ENCODE data around the gene FYN. TPM values are rescaled to one million over a fixed set of nuclear protein-coding genes. Genes with fewer than 3 reads are reported as not detected.

Gene FYN
- total and polyA plus RNA-seq, 2 donors from 2014 or later: 34.5 to 52.4 TPM

DNA sequence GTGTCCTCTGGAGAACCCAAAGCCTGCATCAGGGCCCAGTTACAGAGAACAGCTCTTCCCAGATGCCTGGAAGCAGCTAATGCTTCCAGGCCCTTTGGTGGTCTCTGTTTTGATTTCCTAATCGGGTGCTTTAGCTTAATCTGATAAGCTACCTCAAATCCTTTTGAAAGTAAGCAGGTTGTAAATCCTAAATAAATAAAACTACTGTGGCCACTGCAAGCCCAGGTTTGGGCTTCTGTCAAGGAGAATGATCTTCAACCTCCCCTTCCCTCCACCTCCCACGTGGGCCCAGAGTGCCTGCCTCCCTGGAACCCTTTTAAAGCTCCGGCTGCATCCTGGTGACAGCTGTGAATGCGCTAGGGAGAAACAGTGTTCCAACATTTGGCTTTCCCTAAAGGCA is 25.2 kb upstream of the FYN start:
- no peaks in the 10 kb centered on the region for H3K27me3 ChIP-seq (ENCODE audit: control insufficient read depth, insufficient read depth, low read length)
- FAIRE-seq (no peak), DNase-seq (peak in 2 of 5 donors; percentile 21 to 29)
- no peaks in the 10 kb centered on the region for H3K36me3 ChIP-seq (ENCODE audit: control insufficient read depth in 2 of 3, insufficient read depth in 3 of 3, low read length in 3 of 3)
- no peak overlapping the region for H3K27ac ChIP-seq (ENCODE audit: low read depth in 2 of 2, low read length in 2 of 2)
- no peaks in the 10 kb centered on the region for H3K4me1 ChIP-seq (ENCODE audit: control insufficient read depth in 2 of 3, insufficient read depth in 2 of 3, low read depth in 1 of 3, low read length in 3 of 3)
- no peak overlapping the region for H3K9ac ChIP-seq (ENCODE audit: low read length in 3 of 3)
- H3K9me3 ChIP-seq (ENCODE audit: control insufficient read depth in 2 of 3, insufficient read depth in 1 of 3, low read length in 3 of 3): no peaks in the 10 kb centered on the region
- H3K4me3 ChIP-seq (ENCODE audit: low read length in 3 of 3): no peak overlapping the region
- TF ChIP-seq, protein P1, sequence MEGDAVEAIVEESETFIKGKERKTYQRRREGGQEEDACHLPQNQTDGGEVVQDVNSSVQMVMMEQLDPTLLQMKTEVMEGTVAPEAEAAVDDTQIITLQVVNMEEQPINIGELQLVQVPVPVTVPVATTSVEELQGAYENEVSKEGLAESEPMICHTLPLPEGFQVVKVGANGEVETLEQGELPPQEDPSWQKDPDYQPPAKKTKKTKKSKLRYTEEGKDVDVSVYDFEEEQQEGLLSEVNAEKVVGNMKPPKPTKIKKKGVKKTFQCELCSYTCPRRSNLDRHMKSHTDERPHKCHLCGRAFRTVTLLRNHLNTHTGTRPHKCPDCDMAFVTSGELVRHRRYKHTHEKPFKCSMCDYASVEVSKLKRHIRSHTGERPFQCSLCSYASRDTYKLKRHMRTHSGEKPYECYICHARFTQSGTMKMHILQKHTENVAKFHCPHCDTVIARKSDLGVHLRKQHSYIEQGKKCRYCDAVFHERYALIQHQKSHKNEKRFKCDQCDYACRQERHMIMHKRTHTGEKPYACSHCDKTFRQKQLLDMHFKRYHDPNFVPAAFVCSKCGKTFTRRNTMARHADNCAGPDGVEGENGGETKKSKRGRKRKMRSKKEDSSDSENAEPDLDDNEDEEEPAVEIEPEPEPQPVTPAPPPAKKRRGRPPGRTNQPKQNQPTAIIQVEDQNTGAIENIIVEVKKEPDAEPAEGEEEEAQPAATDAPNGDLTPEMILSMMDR (IDR thresholded peaks at IDR 0.05; ENCODE audit: borderline replicate concordance, extremely low read depth, insufficient read depth): no peak
- intact Hi-C loops (cut with DNase I): no loop called here

DNA sequence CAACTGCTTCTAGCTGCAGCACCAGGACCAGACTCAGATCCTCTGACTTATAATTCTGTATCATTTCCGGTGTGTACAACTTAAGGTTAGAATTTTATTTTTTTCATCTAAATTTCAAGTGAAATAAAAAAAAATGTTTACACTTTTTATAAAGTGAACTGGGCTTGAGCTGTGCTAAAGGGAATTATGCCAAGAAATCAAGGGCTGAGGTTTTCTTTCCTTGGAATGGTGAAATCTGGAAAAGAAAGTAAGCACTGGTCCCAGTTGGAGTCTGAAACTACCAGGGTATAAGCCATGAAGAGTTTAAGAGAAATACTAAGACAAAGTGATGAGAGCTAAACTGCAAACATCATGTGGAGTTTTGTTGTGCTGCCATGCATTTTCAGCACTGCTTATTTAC is 21.7 kb upstream of the FYN start:
- Histone ChIP-seq H3K4me1 (ENCODE audit: control insufficient read depth in 2 of 3, insufficient read depth in 2 of 3, low read depth in 1 of 3, low read length in 3 of 3) (no peaks in the 10 kb centered on the region), H3K36me3 (ENCODE audit: control insufficient read depth in 2 of 3, insufficient read depth in 3 of 3, low read length in 3 of 3) (no peaks in the 10 kb centered on the region), H3K4me3 (ENCODE audit: low read length in 3 of 3) (no peak overlapping the region), H3K27me3 (ENCODE audit: control insufficient read depth, insufficient read depth, low read length) (no peaks in the 10 kb centered on the region), H3K9me3 (ENCODE audit: control insufficient read depth in 2 of 3, insufficient read depth in 1 of 3, low read length in 3 of 3) (no peaks in the 10 kb centered on the region), H3K27ac (ENCODE audit: low read depth in 2 of 2, low read length in 2 of 2) (no peak overlapping the region), H3K9ac (ENCODE audit: low read length in 3 of 3) (no peak overlapping the region)
- intact Hi-C loops (cut with DNase I): no loop called here
- no peak for FAIRE-seq
- DNase-seq: no peak
- TF ChIP-seq, protein P1 (IDR thresholded peaks at IDR 0.05; ENCODE audit: borderline replicate concordance, extremely low read depth, insufficient read depth): no peak

DNA sequence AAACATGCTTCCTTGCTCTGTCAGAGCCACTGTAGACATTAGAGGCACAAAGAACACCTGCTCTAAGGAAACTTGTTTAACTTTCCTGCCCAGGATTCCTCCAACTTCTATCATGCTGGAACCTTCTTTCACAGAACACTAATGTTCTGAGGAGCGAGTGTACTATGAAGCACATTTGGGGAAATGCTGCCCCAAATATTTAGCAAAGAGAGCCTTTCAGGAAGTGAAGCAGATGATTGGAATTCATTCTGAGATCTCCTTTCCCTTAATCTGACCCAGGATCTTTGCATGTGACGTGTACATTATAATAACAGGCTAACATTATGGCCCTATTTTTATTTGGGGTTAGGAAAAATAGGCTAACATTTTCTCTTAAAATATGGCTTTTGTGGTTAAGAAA is 21.0 kb upstream of the FYN start:
- Histone ChIP-seq H3K27me3 (ENCODE audit: control insufficient read depth, insufficient read depth, low read length) (no peaks in the 10 kb centered on the region), H3K4me3 (ENCODE audit: low read length in 3 of 3) (no peak overlapping the region), H3K9me3 (ENCODE audit: control insufficient read depth in 2 of 3, insufficient read depth in 1 of 3, low read length in 3 of 3) (no peaks in the 10 kb centered on the region), H3K4me1 (ENCODE audit: control insufficient read depth in 2 of 3, insufficient read depth in 2 of 3, low read depth in 1 of 3, low read length in 3 of 3) (no peaks in the 10 kb centered on the region), H3K27ac (ENCODE audit: low read depth in 2 of 2, low read length in 2 of 2) (no peak overlapping the region), H3K9ac (ENCODE audit: low read length in 3 of 3) (no peak overlapping the region), H3K36me3 (ENCODE audit: control insufficient read depth in 2 of 3, insufficient read depth in 3 of 3, low read length in 3 of 3) (no peaks in the 10 kb centered on the region)
- no peak for DNase-seq
- intact Hi-C loops (cut with DNase I): no loop called here
- no peak for FAIRE-seq
- TF ChIP-seq, protein P1 (IDR thresholded peaks at IDR 0.05; ENCODE audit: borderline replicate concordance, extremely low read depth, insufficient read depth): no peak

DNA sequence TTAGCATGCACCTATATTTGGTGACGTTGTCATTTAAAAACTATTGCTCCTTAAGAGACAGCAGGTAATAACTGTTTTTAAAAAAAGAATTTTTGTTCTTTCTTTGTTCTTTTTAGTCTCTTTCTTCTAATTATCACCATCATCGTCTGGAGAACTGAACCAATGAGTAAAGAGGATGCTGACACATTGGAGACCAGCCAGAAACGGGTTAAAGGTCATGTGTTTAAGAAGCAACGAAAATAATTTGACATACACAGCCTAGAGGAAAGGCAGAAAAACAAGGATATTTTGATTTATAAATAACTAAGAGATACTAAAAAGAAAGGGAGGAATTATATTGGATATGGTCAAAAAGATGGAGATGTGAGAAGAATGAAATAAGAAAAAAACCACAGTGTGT is 19.2 kb upstream of the FYN start:
- Histone ChIP-seq H3K4me1 (ENCODE audit: control insufficient read depth in 2 of 3, insufficient read depth in 2 of 3, low read depth in 1 of 3, low read length in 3 of 3) (no peaks in the 10 kb centered on the region), H3K9ac (ENCODE audit: low read length in 3 of 3) (no peak overlapping the region), H3K9me3 (ENCODE audit: control insufficient read depth in 2 of 3, insufficient read depth in 1 of 3, low read length in 3 of 3) (no peaks in the 10 kb centered on the region), H3K27ac (ENCODE audit: low read depth in 2 of 2, low read length in 2 of 2) (no peak overlapping the region), H3K27me3 (ENCODE audit: control insufficient read depth, insufficient read depth, low read length) (no peaks in the 10 kb centered on the region), H3K4me3 (ENCODE audit: low read length in 3 of 3) (no peak overlapping the region), H3K36me3 (ENCODE audit: control insufficient read depth in 2 of 3, insufficient read depth in 3 of 3, low read length in 3 of 3) (no peaks in the 10 kb centered on the region)
- FAIRE-seq: no peak
- intact Hi-C loops (cut with DNase I): no loop called here
- TF ChIP-seq, protein P1 (IDR thresholded peaks at IDR 0.05; ENCODE audit: borderline replicate concordance, extremely low read depth, insufficient read depth): no peak
- DNase-seq: no peak
